WI38 (cell line): Measurements from ENCODE around the gene PIGX.

ENCODE experiments used
- H3K4me3 ChIP-seq: 2 replicates; pipeline ENCODE4 v1.5.1; 2011; ENCODE audit warnings: low read depth, mild to moderate bottlenecking, control low read depth, low read length
- CTCF ChIP-seq: IDR thresholded peaks from 2 replicates; pipeline ENCODE4 v1.5.1; 2012; ENCODE audit warnings: low read depth, mild to moderate bottlenecking, control low read depth, low read length

Gene PIGX

GRCh38 chr3:196694202-196694638 lies 18.0 kb upstream of the PIGX start:
- H3K4me3 ChIP-seq, result no peak overlapping the region
- no peak for TF ChIP-seq CTCF

GRCh38 chr3:196694941-196695848 lies 17.0 kb upstream of the PIGX start:
- no peak overlapping the region for H3K4me3 ChIP-seq
- TF ChIP-seq CTCF, result no peak

- no peak for TF ChIP-seq CTCF
- H3K4me3 ChIP-seq, result no peak overlapping the region
Measured at GRCh38 chr3:196695849-196696226, 16.3 kb upstream of the PIGX start.

- TF ChIP-seq CTCF, result no peak
Measured at GRCh38 chr3:196697270-196697669, 14.9 kb upstream of the PIGX start.

GRCh38 chr3:196699749-196700148 lies 12.4 kb upstream of the PIGX start:
- H3K4me3 ChIP-seq, result no peak overlapping the region
- TF ChIP-seq CTCF, result no peak

More at GRCh38 chr3:196697270-196697669, 14.9 kb upstream of the PIGX start:
- H3K4me3 ChIP-seq, result no peak overlapping the region

GRCh38 chr3:196700801-196701200 lies 11.4 kb upstream of the PIGX start:
- no peak overlapping the region for H3K4me3 ChIP-seq

More at GRCh38 chr3:196700801-196701200, 11.4 kb upstream of the PIGX start:
- TF ChIP-seq CTCF, result no peak
